H9 (cell line): ENCODE data around the gene SMAD3. TPM values are rescaled to one million over a fixed set of nuclear protein-coding genes. Genes with fewer than 3 reads are reported as not detected.

Experiments
- DNase-seq: peaks from one replicate; pipeline ENCODE4 v3.0.0-alpha.2; 2017
- H2AFZ ChIP-seq: one replicate; pipeline ENCODE4 v1.6.1; 2013; ENCODE audit warnings: mild to moderate bottlenecking, low read length, control low read depth, moderate library complexity
- H2AK5ac ChIP-seq: 2 replicates; pipeline ENCODE4 v1.6.1; 2013; ENCODE audit warnings: low read length, control low read depth, mixed read lengths; ENCODE audit not compliant: insufficient read length
- H2BK120ac ChIP-seq: one replicate; pipeline ENCODE4 v1.6.1; 2013; ENCODE audit warnings: low read depth, mild to moderate bottlenecking, low read length, control low read depth, inconsistent platforms; ENCODE audit not compliant: poor library complexity, severe bottlenecking
- H2BK12ac ChIP-seq: 2 replicates; pipeline ENCODE4 v1.6.1; 2013; ENCODE audit warnings: low read length, control low read depth, mixed read lengths, low read depth; ENCODE audit not compliant: insufficient read length
- H2BK15ac ChIP-seq: 2 replicates; pipeline ENCODE4 v1.6.1; 2013; ENCODE audit warnings: low read depth, low read length, control low read depth
- H2BK20ac ChIP-seq: one replicate; pipeline ENCODE4 v1.6.1; 2013; ENCODE audit warnings: low read depth, mild to moderate bottlenecking, low read length, control low read depth, inconsistent platforms; ENCODE audit not compliant: poor library complexity, severe bottlenecking
- H2BK5ac ChIP-seq: 2 replicates; pipeline ENCODE4 v1.6.1; 2013; ENCODE audit warnings: low read length, control low read depth, mixed read lengths; ENCODE audit not compliant: insufficient read length
- H3K14ac ChIP-seq: 2 replicates; pipeline ENCODE4 v1.6.1; 2013; ENCODE audit warnings: low read length, control low read depth; ENCODE audit not compliant: insufficient read depth
- H3K18ac ChIP-seq: 2 replicates; pipeline ENCODE4 v1.6.1; 2013; ENCODE audit warnings: low read depth, mild to moderate bottlenecking, mixed read lengths, low read length, control low read depth; ENCODE audit not compliant: insufficient read length
- H3K23ac ChIP-seq: 2 replicates; pipeline ENCODE4 v1.6.1; 2013; ENCODE audit warnings: low read length, control low read depth, mixed read lengths, low read depth; ENCODE audit not compliant: insufficient read length
- H3K23me2 ChIP-seq: 2 replicates; pipeline ENCODE4 v1.6.1; 2013; ENCODE audit warnings: low read depth, mild to moderate bottlenecking, mixed read lengths, low read length, control low read depth; ENCODE audit not compliant: insufficient read length, poor library complexity, severe bottlenecking
- H3K27ac ChIP-seq: 2 replicates; pipeline ENCODE4 v1.5.1; 2013; ENCODE audit warnings: low read length, control low read depth, mixed read lengths, low read depth; ENCODE audit not compliant: insufficient read length
- H3K27me3 ChIP-seq: 2 replicates; pipeline ENCODE4 v1.6.1; 2013; ENCODE audit warnings: low read length, control low read depth, inconsistent platforms; ENCODE audit not compliant: insufficient read depth
- H3K4ac ChIP-seq: 2 replicates; pipeline ENCODE4 v1.6.1; 2013; ENCODE audit warnings: low read depth, mild to moderate bottlenecking, control low read depth, inconsistent platforms, low read length, moderate library complexity
- H3K4me1 ChIP-seq: 2 replicates; pipeline ENCODE4 v1.6.1; 2013; ENCODE audit warnings: low read length, control low read depth, inconsistent platforms; ENCODE audit not compliant: insufficient read depth
- H3K4me2 ChIP-seq: 2 replicates; pipeline ENCODE4 v1.6.1; 2013; ENCODE audit warnings: low read length, control low read depth, mixed read lengths; ENCODE audit not compliant: insufficient read length, insufficient read depth
- H3K56ac ChIP-seq: 2 replicates; pipeline ENCODE4 v1.6.1; 2013; ENCODE audit warnings: low read depth, mild to moderate bottlenecking, mixed read lengths, low read length, control low read depth; ENCODE audit not compliant: insufficient read length
- H3K79me1 ChIP-seq: 2 replicates; pipeline ENCODE4 v1.6.1; 2013; ENCODE audit warnings: low read depth, mild to moderate bottlenecking, moderate library complexity, low read length, control low read depth, inconsistent platforms; ENCODE audit not compliant: insufficient read depth, poor library complexity, severe bottlenecking
- H3K79me2 ChIP-seq: 2 replicates; pipeline ENCODE4 v1.6.1; 2013; ENCODE audit warnings: low read length, control low read depth, inconsistent platforms; ENCODE audit not compliant: insufficient read depth
- H3K9ac ChIP-seq: 2 replicates; pipeline ENCODE4 v1.6.1; 2013; ENCODE audit warnings: low read length, control low read depth, mixed read lengths; ENCODE audit not compliant: insufficient read length; ENCODE audit errors: extremely low read depth
- H3K9me3 ChIP-seq: one replicate; pipeline ENCODE4 v1.6.1; 2013; ENCODE audit warnings: low read depth, low read length, inconsistent platforms; ENCODE audit not compliant: control insufficient read depth
- H3T11ph ChIP-seq: one replicate; pipeline ENCODE4 v1.6.1; 2013; ENCODE audit warnings: mild to moderate bottlenecking, low read length, control low read depth, inconsistent platforms
- H4K20me1 ChIP-seq: one replicate; pipeline ENCODE4 v1.6.1; 2013; ENCODE audit not compliant: control insufficient read depth, insufficient read length, insufficient read depth
- H4K5ac ChIP-seq: 2 replicates; pipeline ENCODE4 v1.6.1; 2013; ENCODE audit warnings: low read depth, mild to moderate bottlenecking, mixed read lengths, low read length, control low read depth; ENCODE audit not compliant: insufficient read length
- H4K8ac ChIP-seq: replicated peaks from 2 replicates; pipeline ENCODE4 v1.6.1; 2013; ENCODE audit warnings: low read length, control low read depth, mixed read lengths, low read depth; ENCODE audit not compliant: insufficient read length
- H4K91ac ChIP-seq: 2 replicates; pipeline ENCODE4 v1.6.1; 2013; ENCODE audit warnings: low read depth, mild to moderate bottlenecking, moderate library complexity, mixed read lengths, low read length, control low read depth; ENCODE audit not compliant: insufficient read length
- H3K27ac Mint-ChIP-seq, 3 experiments: 2 replicates in 2 of 3; 3 replicates in 1 of 3; pipeline ENCODE4 v1.8.0; 2020 to 2021; ENCODE audit warnings: mixed read lengths in 3 of 3, mild to moderate bottlenecking in 1 of 3, moderate library complexity in 1 of 3
- H3K27me3 Mint-ChIP-seq: 2 replicates; pipeline ENCODE4 v1.8.0; 2021; ENCODE audit warnings: low read depth, mild to moderate bottlenecking, moderate library complexity, mixed read lengths
- H3K36me3 Mint-ChIP-seq, 3 experiments: 2 replicates in 2 of 3; 3 replicates in 1 of 3; pipeline ENCODE4 v1.8.0; 2020 to 2021; ENCODE audit warnings: low read depth in 3 of 3, mixed read lengths in 3 of 3; ENCODE audit not compliant: insufficient read depth in 1 of 3
- H3K4me1 Mint-ChIP-seq, 2 experiments: 2 replicates each; pipeline ENCODE4 v1.8.0; 2020; ENCODE audit warnings: mixed read lengths in 2 of 2
- H3K4me3 Mint-ChIP-seq, 2 experiments: 2 replicates in 1 of 2; 3 replicates in 1 of 2; pipeline ENCODE4 v1.8.0; 2020 to 2021; ENCODE audit warnings: mild to moderate bottlenecking in 2 of 2, mixed read lengths in 2 of 2, moderate library complexity in 1 of 2
- H3K9me3 Mint-ChIP-seq, 2 experiments: 2 replicates in 1 of 2; 3 replicates in 1 of 2; pipeline ENCODE4 v1.8.0; 2020; ENCODE audit warnings: mild to moderate bottlenecking in 2 of 2, mixed read lengths in 2 of 2, moderate library complexity in 1 of 2
- CTCF ChIP-seq: fragments of 200-600 bp; sonication (generic); conservative IDR thresholded peaks from 3 replicates; pipeline ENCODE4 v1.8.0; 2021; ENCODE audit warnings: antibody characterized with exemption, mild to moderate bottlenecking
- WGBS: extraction: QIAGEN DNeasy Blood & Tissue Kit; methylation state at CpG from one replicate; pipeline ENCODE4 v1.1.7; 2013; ENCODE audit warnings: missing lambda C conversion rate, low lambda C conversion rate, mixed read lengths; ENCODE audit not compliant: insufficient read length; ENCODE audit errors: extremely low coverage; 5-methylcytosine and 5-hydroxymethylcytosine counted together
- total RNA-seq: library from RNA; stranded (reverse); gene quantifications from 2 replicates; pipeline ENCODE4 v1.2.1, GENCODE V29; 2021

The SMAD3 gene
- total RNA-seq, 1 experiment from 2014 or later: 26.7 TPM

- Histone ChIP-seq H4K20me1 (no peaks in the 10 kb centered on the region), H4K91ac (no peak overlapping the region), H2BK5ac (no peak overlapping the region), H2AK5ac (no peak overlapping the region), H3K9ac (no peak overlapping the region), H3K18ac (no peak overlapping the region), H3K4ac (no peak overlapping the region), H4K8ac (no peak overlapping the region), H3K27me3 (no peaks in the 10 kb centered on the region), H3K4me2 (no peak overlapping the region), H3T11ph (no peak overlapping the region), H3K56ac (no peak overlapping the region), H4K5ac (no peak overlapping the region), H3K79me2 (no peaks in the 10 kb centered on the region), H2BK120ac (no peak overlapping the region), H3K14ac (no peak overlapping the region), H2AFZ (no peak overlapping the region), H2BK15ac (no peak overlapping the region), H2BK12ac (no peak overlapping the region), H3K9me3 (no peaks in the 10 kb centered on the region), H2BK20ac (no peak overlapping the region), H3K23ac (no peak overlapping the region), H3K23me2 (no peaks in the 10 kb centered on the region), H3K27ac (no peak overlapping the region), H3K4me1 (peaks cover 8% of the 10 kb centered on the region; the same call in 1 of the 2 replicates), H3K79me1 (no peaks in the 10 kb centered on the region)
- H3K36me3 Mint-ChIP-seq: peaks cover 0 to 34% (median 0%) of the 10 kb centered on the region in 3 experiments; a peak in 4 of 7 replicates
- H3K27me3 Mint-ChIP-seq: no peaks in the 10 kb centered on the region
- WGBS: no CpG with 5 or more reads among the region's 8 CpGs
- H3K4me3 Mint-ChIP-seq: no peak overlapping the region
- H3K9me3 Mint-ChIP-seq: no peaks in the 10 kb centered on the region
- no peak for DNase-seq
- TF ChIP-seq CTCF: no peak
- H3K4me1 Mint-ChIP-seq: peaks cover 9 to 18% of the 10 kb centered on the region in 2 experiments
- no peak overlapping the region; a peak in 2 of 7 replicates for H3K27ac Mint-ChIP-seq
These were observed 134.7 kb downstream of the SMAD3 start for GRCh38 chr15:67199881-67200763.
